22Rv1 (cell line): ENCODE results near the gene SGSH.

Experiments
- H3K27ac ChIP-seq: fragments of 450-650 bp; 2 replicates; pipeline ENCODE4 v1.5.1; 2017
- ZFX ChIP-seq: fragments of 450-650 bp; IDR thresholded peaks from 2 replicates; pipeline ENCODE4 v1.6.1; 2017; ENCODE audit warnings: antibody characterized with exemption, borderline replicate concordance
- TF ChIP-seq, protein P1 (sequence below): fragments of 450-650 bp; IDR thresholded peaks from 2 replicates; pipeline ENCODE4 v1.5.1; 2017; ENCODE audit warnings: mild to moderate bottlenecking

Gene SGSH

DNA sequence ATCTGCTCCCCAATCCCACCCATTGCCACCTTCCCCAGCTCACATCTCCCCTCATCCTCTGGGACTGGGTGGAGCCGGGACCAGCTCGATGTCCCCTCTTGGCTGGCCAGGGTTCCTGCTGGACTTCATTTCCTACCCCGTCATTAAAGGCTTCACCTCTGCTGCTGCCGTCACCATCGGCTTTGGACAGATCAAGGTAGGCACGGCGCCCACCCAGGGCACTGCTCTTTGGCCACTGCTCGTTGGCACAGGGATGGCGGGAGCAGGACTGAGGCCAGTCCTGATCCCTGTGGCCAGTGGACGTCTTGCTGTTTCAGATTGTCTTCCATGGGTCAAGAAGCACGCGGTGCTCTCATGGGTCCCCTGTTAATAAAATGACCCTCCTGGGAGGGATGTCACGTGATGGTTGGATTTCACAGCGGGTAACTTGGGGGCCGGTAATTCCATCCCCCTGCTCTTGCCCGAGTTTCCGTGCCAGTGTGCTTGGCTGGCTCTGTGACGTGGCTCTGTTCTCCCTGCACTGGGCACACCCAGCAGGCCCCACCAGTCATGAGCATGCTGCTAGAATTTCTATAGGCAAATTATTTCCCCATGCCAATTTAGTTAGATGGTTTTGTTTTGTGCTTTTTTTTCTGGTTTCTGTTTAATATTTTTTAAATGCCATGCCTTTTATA is 3.1 kb upstream of the SGSH start:
- H3K27ac ChIP-seq: no peak overlapping the region
- TF ChIP-seq ZFX: no peak
- TF ChIP-seq, protein P1, sequence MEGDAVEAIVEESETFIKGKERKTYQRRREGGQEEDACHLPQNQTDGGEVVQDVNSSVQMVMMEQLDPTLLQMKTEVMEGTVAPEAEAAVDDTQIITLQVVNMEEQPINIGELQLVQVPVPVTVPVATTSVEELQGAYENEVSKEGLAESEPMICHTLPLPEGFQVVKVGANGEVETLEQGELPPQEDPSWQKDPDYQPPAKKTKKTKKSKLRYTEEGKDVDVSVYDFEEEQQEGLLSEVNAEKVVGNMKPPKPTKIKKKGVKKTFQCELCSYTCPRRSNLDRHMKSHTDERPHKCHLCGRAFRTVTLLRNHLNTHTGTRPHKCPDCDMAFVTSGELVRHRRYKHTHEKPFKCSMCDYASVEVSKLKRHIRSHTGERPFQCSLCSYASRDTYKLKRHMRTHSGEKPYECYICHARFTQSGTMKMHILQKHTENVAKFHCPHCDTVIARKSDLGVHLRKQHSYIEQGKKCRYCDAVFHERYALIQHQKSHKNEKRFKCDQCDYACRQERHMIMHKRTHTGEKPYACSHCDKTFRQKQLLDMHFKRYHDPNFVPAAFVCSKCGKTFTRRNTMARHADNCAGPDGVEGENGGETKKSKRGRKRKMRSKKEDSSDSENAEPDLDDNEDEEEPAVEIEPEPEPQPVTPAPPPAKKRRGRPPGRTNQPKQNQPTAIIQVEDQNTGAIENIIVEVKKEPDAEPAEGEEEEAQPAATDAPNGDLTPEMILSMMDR: no peak

DNA sequence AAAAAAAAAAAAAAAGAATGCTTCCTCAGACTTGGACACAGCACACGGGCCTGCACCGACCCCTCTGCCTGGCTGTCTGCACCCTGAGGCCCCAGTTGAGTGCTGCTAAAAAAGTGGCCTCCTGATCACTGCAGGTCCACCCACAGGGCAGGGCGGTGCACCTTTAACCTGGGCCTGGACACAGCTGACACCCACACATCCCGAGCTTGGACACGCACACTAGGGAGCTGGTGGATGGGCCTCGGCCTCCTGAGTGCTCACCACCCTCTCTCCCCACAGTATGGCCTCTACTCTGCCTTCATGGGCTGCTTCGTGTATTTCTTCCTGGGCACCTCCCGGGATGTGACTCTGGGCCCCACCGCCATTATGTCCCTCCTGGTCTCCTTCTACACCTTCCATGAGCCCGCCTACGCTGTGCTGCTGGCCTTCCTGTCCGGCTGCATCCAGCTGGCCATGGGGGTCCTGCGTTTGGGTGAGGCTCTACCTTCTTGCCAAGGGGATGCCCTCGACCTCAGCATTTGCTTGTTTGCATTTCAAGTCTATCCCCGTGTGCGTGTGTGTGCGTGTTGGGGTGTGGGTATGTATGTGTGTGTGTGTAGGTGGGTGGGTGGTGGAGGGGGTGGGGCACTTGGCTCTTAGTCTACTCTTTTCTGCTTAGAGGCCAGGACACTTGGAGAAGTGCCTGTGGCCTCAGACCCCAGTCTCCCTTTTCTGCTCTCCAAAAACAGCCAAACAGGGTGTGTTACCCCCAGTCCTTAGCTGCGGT is 2.4 kb upstream of the SGSH start:
- H3K27ac ChIP-seq: no peak overlapping the region
- TF ChIP-seq ZFX: no peak
- TF ChIP-seq, protein P1: no peak

DNA sequence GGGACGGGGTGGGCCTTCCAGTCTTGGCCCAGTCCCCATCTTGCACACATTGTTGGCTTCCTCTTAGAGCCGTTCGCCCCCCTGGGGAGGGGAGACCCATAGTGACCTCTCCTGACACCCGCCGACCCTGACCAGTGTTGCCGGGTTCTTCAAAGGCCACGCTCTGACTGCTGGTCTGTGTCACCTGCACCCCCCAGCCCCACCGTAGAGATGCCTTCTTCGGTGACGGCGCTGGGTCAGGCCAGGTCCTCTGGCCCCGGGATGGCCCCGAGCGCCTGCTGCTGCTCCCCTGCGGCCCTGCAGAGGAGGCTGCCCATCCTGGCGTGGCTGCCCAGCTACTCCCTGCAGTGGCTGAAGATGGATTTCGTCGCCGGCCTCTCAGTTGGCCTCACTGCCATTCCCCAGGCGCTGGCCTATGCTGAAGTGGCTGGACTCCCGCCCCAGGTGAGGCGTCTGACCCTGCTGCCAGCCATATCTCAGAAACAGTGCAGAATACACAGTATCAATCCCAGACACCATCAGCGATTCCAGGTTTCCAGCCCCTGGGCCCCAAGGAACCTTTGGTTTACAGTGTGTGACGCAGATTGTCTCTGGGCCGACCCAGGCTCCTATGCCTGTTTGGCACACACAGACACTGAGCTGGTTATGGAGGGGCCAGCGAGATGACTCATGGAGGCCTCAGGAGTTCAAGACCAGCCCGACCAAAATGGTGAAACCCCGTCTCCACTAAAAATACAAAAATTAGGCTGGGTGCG is 1.4 kb upstream of the SGSH start:
- TF ChIP-seq, protein P1: no peak
- no peak for TF ChIP-seq ZFX
- H3K27ac ChIP-seq: peak overlapping the region; percentile 84; the same call in 1 of the 2 replicates

GRCh38 chr17:80220736-80221215 is 643 bp upstream of the SGSH start:
- peak overlapping the region; percentile 84 for H3K27ac ChIP-seq
- TF ChIP-seq ZFX: no peak
- TF ChIP-seq, protein P1: no peak

- TF ChIP-seq, protein P1: no peak
- TF ChIP-seq ZFX: no peak
- H3K27ac ChIP-seq: peak overlapping the region; percentile 84
Observed at GRCh38 chr17:80219763-80220053, 425 bp downstream of the SGSH start.

- peak overlapping the region; percentile 84 for H3K27ac ChIP-seq
- TF ChIP-seq, protein P1: no peak
- TF ChIP-seq ZFX: no peak
Observed at GRCh38 chr17:80219013-80219762, 945 bp downstream of the SGSH start.
